IMR-90 (cell line): Measurements from ENCODE around the gene TARDBP. TPM values are rescaled to one million over a fixed set of nuclear protein-coding genes. Genes with fewer than 3 reads are reported as not detected.
A peak's percentile ranks its signal among the peaks of the same experiment; 100 is the strongest.

ENCODE experiments used
- ATAC-seq: fragments of 200-7000 bp; cut with Tn5 transposase; 2 replicates; pipeline ENCODE4 v1.9.1; 2020; ENCODE audit warnings: low read depth, mild to moderate bottlenecking, moderate library complexity
- BruUV-seq: library from RNA; stranded (reverse); fragments of 400-500 nt; replicated peaks from 2 replicates; lab custom pipeline; 2021; lab: Mats Ljungman, UMichigan
- CTCF ChIA-PET: fragments of 300-600 bp; formaldehyde crosslinking; extraction: SDS; loops from one replicate; lab custom pipeline; 2021; ENCODE audit warnings: antibody characterized with exemption; lab: Yijun Ruan, JAX
- POLR2A ChIA-PET: fragments of 300-600 bp; sonication (Branson Sonifier 250); formaldehyde crosslinking; loops from one replicate; lab custom pipeline; 2022; ENCODE audit warnings: antibody characterized with exemption; ENCODE audit not compliant: unreplicated experiment; lab: Charles Lee
- DNase-seq: peaks from one replicate; pipeline ENCODE4 v3.0.0; 2013
- H2AFZ ChIP-seq: replicated peaks from 2 replicates; pipeline ENCODE3; 2013; ENCODE audit warnings: low read length, mild to moderate bottlenecking; ENCODE audit not compliant: poor library complexity
- H2AK5ac ChIP-seq: 2 replicates; pipeline ENCODE4 v1.6.1; 2013; ENCODE audit warnings: low read depth, low read length, inconsistent platforms
- H2AK9ac ChIP-seq: replicated peaks from 2 replicates; pipeline ENCODE3; 2013; ENCODE audit warnings: mild to moderate bottlenecking, low read depth, low read length, moderate library complexity; ENCODE audit not compliant: poor library complexity
- H2BK120ac ChIP-seq: 2 replicates; pipeline ENCODE4 v1.6.1; 2013; ENCODE audit warnings: low read depth, low read length, inconsistent platforms
- H2BK15ac ChIP-seq: 3 replicates; pipeline ENCODE4 v1.6.1; 2013; ENCODE audit warnings: low read depth, low read length, inconsistent platforms
- H2BK20ac ChIP-seq: 2 replicates; pipeline ENCODE4 v1.6.1; 2013; ENCODE audit warnings: low read depth, mild to moderate bottlenecking, inconsistent platforms, low read length, moderate library complexity
- H2BK5ac ChIP-seq: 2 replicates; pipeline ENCODE4 v1.6.1; 2013; ENCODE audit warnings: mild to moderate bottlenecking, low read depth, low read length, inconsistent platforms; ENCODE audit not compliant: poor library complexity, severe bottlenecking
- H3K14ac ChIP-seq: replicated peaks from 2 replicates; pipeline ENCODE4 v1.6.1; 2013; ENCODE audit warnings: low read depth, low read length, inconsistent platforms
- H3K18ac ChIP-seq: 2 replicates; pipeline ENCODE4 v1.6.1; 2013; ENCODE audit warnings: low read depth, low read length, control low read depth
- H3K23ac ChIP-seq: 2 replicates; pipeline ENCODE4 v1.6.1; 2013; ENCODE audit warnings: low read depth, low read length, inconsistent platforms
- H3K27ac ChIP-seq: 2 replicates; pipeline ENCODE4 v1.5.1; 2013; ENCODE audit warnings: mild to moderate bottlenecking, control low read depth, low read length; ENCODE audit not compliant: insufficient read depth
- H3K27me3 ChIP-seq: 2 replicates; pipeline ENCODE4 v1.6.1; 2013; ENCODE audit warnings: low read length; ENCODE audit not compliant: control insufficient read depth, insufficient read depth
- H3K36me3 ChIP-seq: 2 replicates; pipeline ENCODE4 v1.6.1; 2013; ENCODE audit warnings: low read length, mixed read lengths; ENCODE audit not compliant: control insufficient read depth, insufficient read depth
- H3K4ac ChIP-seq: 2 replicates; pipeline ENCODE4 v1.6.1; 2013; ENCODE audit warnings: low read depth, low read length, inconsistent platforms
- H3K4me1 ChIP-seq: 2 replicates; pipeline ENCODE4 v1.6.1; 2013; ENCODE audit warnings: low read length, mixed read lengths; ENCODE audit not compliant: control insufficient read depth, insufficient read depth
- H3K4me2 ChIP-seq: 2 replicates; pipeline ENCODE4 v1.6.1; 2013; ENCODE audit warnings: low read depth, mild to moderate bottlenecking, control low read depth, low read length, moderate library complexity
- H3K4me3 ChIP-seq: 2 replicates; pipeline ENCODE4 v1.5.1; 2013; ENCODE audit warnings: low read depth, mild to moderate bottlenecking, control low read depth, low read length, moderate library complexity; ENCODE audit not compliant: insufficient read depth
- H3K56ac ChIP-seq: 2 replicates; pipeline ENCODE4 v1.6.1; 2013; ENCODE audit warnings: low read length, inconsistent platforms; ENCODE audit not compliant: insufficient read depth; ENCODE audit errors: extremely low read depth
- H3K79me1 ChIP-seq, 2 experiments: 2 replicates each; pipeline ENCODE4 v1.6.1; 2013; ENCODE audit warnings: low read length in 2 of 2, inconsistent platforms in 1 of 2, low read depth in 1 of 2
- H3K9ac ChIP-seq: 2 replicates; pipeline ENCODE4 v1.6.1; 2013; ENCODE audit warnings: low read depth, low read length, control low read depth
- H3K9me1 ChIP-seq: 2 replicates; pipeline ENCODE4 v1.6.1; 2013; ENCODE audit warnings: low read length, inconsistent platforms; ENCODE audit not compliant: insufficient read depth
- H3K9me3 ChIP-seq: 2 replicates; pipeline ENCODE4 v1.6.1; 2013; ENCODE audit warnings: low read length; ENCODE audit not compliant: control insufficient read depth, insufficient read depth
- H4K20me1 ChIP-seq: 2 replicates; pipeline ENCODE4 v1.6.1; 2013; ENCODE audit warnings: low read length, inconsistent platforms; ENCODE audit not compliant: insufficient read depth
- H4K5ac ChIP-seq: 2 replicates; pipeline ENCODE4 v1.6.1; 2013; ENCODE audit warnings: mild to moderate bottlenecking, low read depth, low read length, control low read depth
- H4K8ac ChIP-seq, 2 experiments: 2 replicates each; pipeline ENCODE4 v1.6.1; 2013; ENCODE audit warnings: low read depth in 2 of 2, low read length in 2 of 2, control low read depth in 1 of 2, inconsistent platforms in 1 of 2
- H4K91ac ChIP-seq: 2 replicates; pipeline ENCODE4 v1.6.1; 2013; ENCODE audit warnings: low read depth, low read length, inconsistent platforms; ENCODE audit not compliant: insufficient read depth
- BHLHE40 ChIP-seq: fragments of 150-350 bp; IDR thresholded peaks from 2 replicates; pipeline ENCODE4 v1.6.1; 2016; ENCODE audit warnings: mild to moderate bottlenecking, low read depth, low read length
- CEBPB ChIP-seq: IDR thresholded peaks from 2 replicates; pipeline ENCODE4 v1.6.1; 2012; ENCODE audit warnings: low read depth, low read length, improper control_type of control experiment
- MAFK ChIP-seq: IDR thresholded peaks from 2 replicates; pipeline ENCODE4 v1.6.1; 2012; ENCODE audit warnings: low read depth, low read length, improper control_type of control experiment
- RCOR1 ChIP-seq: IDR thresholded peaks from 2 replicates; pipeline ENCODE4 v1.6.1; 2012; ENCODE audit warnings: mild to moderate bottlenecking, low read length, improper control_type of control experiment; ENCODE audit not compliant: insufficient replicate concordance
- SMC3 ChIP-seq: fragments of 150-350 bp; IDR thresholded peaks from 2 replicates; pipeline ENCODE4 v1.6.1; 2016; ENCODE audit warnings: low read depth, mild to moderate bottlenecking, antibody characterized with exemption, low read length, moderate library complexity
- USF2 ChIP-seq: fragments of 150-350 bp; IDR thresholded peaks from 2 replicates; pipeline ENCODE4 v1.6.1; 2017; ENCODE audit warnings: mild to moderate bottlenecking, antibody characterized with exemption, low read length, low read depth
- WGBS, 2 experiments: methylation state at CpG; one replicate each; pipeline versions ENCODE4 v1.1.5 to v1.1.7; 2013; ENCODE audit warnings: missing lambda C conversion rate in 2 of 2; ENCODE audit not compliant: insufficient read length in 1 of 2; ENCODE audit errors: extremely low coverage in 2 of 2; 5-methylcytosine and 5-hydroxymethylcytosine counted together
- dilution Hi-C: fragments of 300-500 bp; cut with HindIII; formaldehyde crosslinking; loops from one replicate; pipeline ENCODE4 v1.14.3; 2018; ENCODE audit warnings: low sequenced_read_pairs; ENCODE audit not compliant: unreplicated experiment
- in situ Hi-C: fragments of 300-500 bp; cut with MboI; formaldehyde crosslinking; loops from 3 replicates; pipeline ENCODE4 v1.14.3; 2019; ENCODE audit warnings: low sequenced_read_pairs, inconsistent platforms, mixed read lengths
- intact Hi-C: fragments of 100-400 bp; cut with micrococcal nuclease; formaldehyde crosslinking; loops from 2 replicates; pipeline ENCODE4 v1.10.0; 2022
- polyA plus RNA-seq, 3 experiments: library from polyadenylated mRNA; depleted of rRNA; stranded (reverse); fragments of >200 nt; gene quantifications; 2 replicates each; pipeline ENCODE4 v1.2.3, GENCODE V29; 2012; ENCODE audit warnings: low replicate concordance in 1 of 3
- total RNA-seq: library from RNA; depleted of rRNA; stranded (reverse); fragments of >200 nt; gene quantifications from 2 replicates; pipeline ENCODE4 v1.2.3, GENCODE V29; 2012
- TF ChIP-seq, protein P1 (sequence below): fragments of 150-350 bp; IDR thresholded peaks from 2 replicates; pipeline ENCODE4 v1.6.1; 2016; ENCODE audit warnings: low read depth, mild to moderate bottlenecking, low read length, moderate library complexity, borderline replicate concordance
- TF ChIP-seq, protein P2 (sequence below): conservative IDR thresholded peaks from 2 replicates; pipeline ENCODE4 v1.5.1; 2012; ENCODE audit warnings: mild to moderate bottlenecking, low read depth, low read length, improper control_type of control experiment

Gene TARDBP
- total and polyA plus RNA-seq, 2 of the 4 experiments (the other 2 are of a cell fraction), result 36.7 to 161 TPM

GRCh38 chr1:10973552-10973951, 38.9 kb upstream of the TARDBP start:
- peaks cover 1% of the 10 kb centered on the region; the same call in 1 of the 2 replicates for H3K4me1 ChIP-seq
- H2BK15ac ChIP-seq, result no peak overlapping the region
- no peak overlapping the region for H2BK5ac ChIP-seq
- TF ChIP-seq BHLHE40 (no peak), USF2 (no peak), MAFK (no peak), CEBPB (no peak), SMC3 (no peak), RCOR1 (no peak)
- TF ChIP-seq, protein P1, sequence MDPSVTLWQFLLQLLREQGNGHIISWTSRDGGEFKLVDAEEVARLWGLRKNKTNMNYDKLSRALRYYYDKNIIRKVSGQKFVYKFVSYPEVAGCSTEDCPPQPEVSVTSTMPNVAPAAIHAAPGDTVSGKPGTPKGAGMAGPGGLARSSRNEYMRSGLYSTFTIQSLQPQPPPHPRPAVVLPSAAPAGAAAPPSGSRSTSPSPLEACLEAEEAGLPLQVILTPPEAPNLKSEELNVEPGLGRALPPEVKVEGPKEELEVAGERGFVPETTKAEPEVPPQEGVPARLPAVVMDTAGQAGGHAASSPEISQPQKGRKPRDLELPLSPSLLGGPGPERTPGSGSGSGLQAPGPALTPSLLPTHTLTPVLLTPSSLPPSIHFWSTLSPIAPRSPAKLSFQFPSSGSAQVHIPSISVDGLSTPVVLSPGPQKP, result no peak
- TF ChIP-seq, protein P2, sequence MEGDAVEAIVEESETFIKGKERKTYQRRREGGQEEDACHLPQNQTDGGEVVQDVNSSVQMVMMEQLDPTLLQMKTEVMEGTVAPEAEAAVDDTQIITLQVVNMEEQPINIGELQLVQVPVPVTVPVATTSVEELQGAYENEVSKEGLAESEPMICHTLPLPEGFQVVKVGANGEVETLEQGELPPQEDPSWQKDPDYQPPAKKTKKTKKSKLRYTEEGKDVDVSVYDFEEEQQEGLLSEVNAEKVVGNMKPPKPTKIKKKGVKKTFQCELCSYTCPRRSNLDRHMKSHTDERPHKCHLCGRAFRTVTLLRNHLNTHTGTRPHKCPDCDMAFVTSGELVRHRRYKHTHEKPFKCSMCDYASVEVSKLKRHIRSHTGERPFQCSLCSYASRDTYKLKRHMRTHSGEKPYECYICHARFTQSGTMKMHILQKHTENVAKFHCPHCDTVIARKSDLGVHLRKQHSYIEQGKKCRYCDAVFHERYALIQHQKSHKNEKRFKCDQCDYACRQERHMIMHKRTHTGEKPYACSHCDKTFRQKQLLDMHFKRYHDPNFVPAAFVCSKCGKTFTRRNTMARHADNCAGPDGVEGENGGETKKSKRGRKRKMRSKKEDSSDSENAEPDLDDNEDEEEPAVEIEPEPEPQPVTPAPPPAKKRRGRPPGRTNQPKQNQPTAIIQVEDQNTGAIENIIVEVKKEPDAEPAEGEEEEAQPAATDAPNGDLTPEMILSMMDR, result no peak
- H4K8ac ChIP-seq, result no peak overlapping the region
- no peak overlapping the region for H2AK9ac ChIP-seq
- ATAC-seq (peak; percentile 12; the same call in 1 of the 2 replicates), DNase-seq (no peak)
- dilution Hi-C loops, result no loop called here
- H2AFZ ChIP-seq, result no peak overlapping the region
- H2AK5ac ChIP-seq, result no peak overlapping the region
- H3K4ac ChIP-seq, result no peak overlapping the region
- peaks cover 22% of the 10 kb centered on the region for H3K27me3 ChIP-seq
- POLR2A ChIA-PET, result no interaction called here
- no peaks in the 10 kb centered on the region for H3K79me1 ChIP-seq
- H3K4me2 ChIP-seq, result no peak overlapping the region
- H3K36me3 ChIP-seq, result no peaks in the 10 kb centered on the region
- H4K5ac ChIP-seq, result no peak overlapping the region
- no peak overlapping the region for H3K18ac ChIP-seq
- no peaks in the 10 kb centered on the region for H4K20me1 ChIP-seq
- WGBS, 2 experiments, result 8% methylated on average over 2 of the region's 10 CpGs; no CpG with 5 or more reads in 1 of the 2 experiments
- CTCF ChIA-PET, result no interaction called here
- no peak overlapping the region for H2BK120ac ChIP-seq
- H3K14ac ChIP-seq, result no peak overlapping the region
- H3K4me3 ChIP-seq, result no peak overlapping the region
- H3K9ac ChIP-seq, result no peak overlapping the region
- in situ Hi-C loops, result no loop called here
- H3K56ac ChIP-seq, result no peak overlapping the region
- no peaks in the 10 kb centered on the region for H3K9me1 ChIP-seq
- no peaks in the 10 kb centered on the region for H3K9me3 ChIP-seq
- no TSS peak for BruUV-seq
- H3K27ac ChIP-seq, result no peak overlapping the region
- no peak overlapping the region for H2BK20ac ChIP-seq
- H4K91ac ChIP-seq, result no peak overlapping the region
- intact Hi-C loops, result no loop called here
- H3K23ac ChIP-seq, result no peak overlapping the region
